ENCODE measurements around the gene PAPOLB.

- TF ChIP-seq GATA2 (IDR thresholded peaks at IDR 0.05; ENCODE audit: low read depth, low read length): no peak
- no peak for TF ChIP-seq GATA3 (IDR thresholded peaks at IDR 0.05; ENCODE audit: low read depth, low read length)
Measured at GRCh38 chr7:4894482-4894881, 32.7 kb upstream of the PAPOLB start.

All from SH-SY5Y (cell line).